NOMO-1 (cell line): ENCODE measurements around the gene PPIF.

Experiments used
- DNase-seq, 2 experiments: peaks; one replicate each; lab custom pipeline; 2025; ENCODE audit not compliant: unreplicated experiment in 2 of 2; lab: John Stamatoyannopoulos, UW

The PPIF gene

DNA sequence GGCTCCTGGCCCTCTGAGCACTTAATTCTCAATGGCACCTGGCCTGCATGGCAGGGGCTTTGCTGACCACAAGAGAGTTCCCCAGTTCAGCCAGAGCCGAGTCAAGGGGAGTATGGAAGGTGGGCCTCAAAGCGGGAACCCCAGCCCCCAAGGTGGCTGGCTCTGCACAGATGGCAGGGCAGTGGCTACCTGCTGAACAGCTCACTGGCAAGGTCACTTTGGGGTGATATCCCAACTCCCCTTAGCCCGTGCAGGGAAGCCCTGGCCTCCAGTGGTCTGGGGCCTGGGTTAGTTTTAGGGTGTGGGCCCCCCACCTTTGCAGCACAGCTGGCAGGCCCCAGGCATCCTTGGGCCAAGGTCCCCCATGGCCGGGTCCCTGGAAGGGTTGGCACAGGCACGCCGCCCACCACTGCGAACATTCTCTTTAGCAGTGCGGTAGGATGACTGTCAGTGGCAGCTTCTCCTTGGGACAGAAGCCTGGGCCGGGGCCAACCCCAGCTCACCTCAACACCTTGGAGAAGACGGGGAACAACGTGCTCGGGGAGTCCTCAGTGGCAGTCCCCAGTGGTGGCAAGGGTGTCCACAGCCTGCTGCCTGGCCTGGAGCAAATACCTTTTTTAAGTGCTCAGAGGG lies 36.8 kb downstream of the PPIF start:
- no peak for DNase-seq

DNA sequence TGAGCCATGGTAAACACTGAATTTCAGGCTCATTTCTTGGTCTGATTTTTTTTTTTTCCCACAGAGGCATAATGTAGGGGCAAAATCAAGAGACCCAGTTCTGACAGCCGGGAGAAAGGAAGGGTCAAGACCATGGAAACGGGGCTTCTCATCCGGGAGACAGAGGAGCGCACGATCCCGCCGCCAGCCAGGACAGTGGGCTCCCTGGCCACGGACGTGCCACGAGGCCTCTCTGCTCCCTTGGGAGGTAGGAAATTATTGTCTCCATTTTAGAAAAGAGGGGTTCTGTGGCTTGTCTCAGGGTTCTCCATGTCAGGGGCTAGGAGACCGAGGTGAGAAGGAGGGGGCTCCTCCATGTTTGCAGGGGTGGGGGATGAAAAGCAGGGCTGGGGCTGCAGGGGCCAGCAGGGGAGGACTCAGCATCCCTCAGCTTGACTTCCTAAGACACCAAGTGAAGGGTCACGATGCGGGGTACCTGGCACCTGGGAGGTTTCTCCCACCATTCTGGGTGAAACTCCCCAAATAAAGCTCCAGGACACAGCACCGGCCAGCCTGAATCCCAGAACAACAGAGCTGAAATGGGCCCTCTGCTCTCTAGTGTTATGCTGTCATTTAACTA lies 37.6 kb downstream of the PPIF start:
- no peak for DNase-seq

DNA sequence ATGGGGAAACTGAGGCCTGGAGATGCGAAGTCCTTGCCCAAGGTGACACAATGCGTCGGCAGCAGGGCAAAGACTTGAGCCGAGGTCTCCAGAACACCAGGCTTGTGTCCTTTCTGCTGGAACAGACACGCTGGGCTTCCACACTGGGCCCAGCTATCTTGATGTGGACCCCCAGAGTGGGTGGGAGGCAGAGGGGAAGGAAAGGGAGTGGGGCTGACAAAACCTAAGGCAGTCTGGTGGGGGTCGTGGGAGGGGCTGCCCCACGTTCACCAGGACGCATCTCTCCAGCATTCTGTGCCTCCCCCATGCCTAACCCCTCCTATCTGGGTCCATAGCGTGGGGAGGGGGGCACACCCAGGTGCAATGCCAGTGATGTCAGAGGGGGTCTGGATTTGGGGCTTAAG lies 38.1 kb downstream of the PPIF start:
- DNase-seq = no peak

DNA sequence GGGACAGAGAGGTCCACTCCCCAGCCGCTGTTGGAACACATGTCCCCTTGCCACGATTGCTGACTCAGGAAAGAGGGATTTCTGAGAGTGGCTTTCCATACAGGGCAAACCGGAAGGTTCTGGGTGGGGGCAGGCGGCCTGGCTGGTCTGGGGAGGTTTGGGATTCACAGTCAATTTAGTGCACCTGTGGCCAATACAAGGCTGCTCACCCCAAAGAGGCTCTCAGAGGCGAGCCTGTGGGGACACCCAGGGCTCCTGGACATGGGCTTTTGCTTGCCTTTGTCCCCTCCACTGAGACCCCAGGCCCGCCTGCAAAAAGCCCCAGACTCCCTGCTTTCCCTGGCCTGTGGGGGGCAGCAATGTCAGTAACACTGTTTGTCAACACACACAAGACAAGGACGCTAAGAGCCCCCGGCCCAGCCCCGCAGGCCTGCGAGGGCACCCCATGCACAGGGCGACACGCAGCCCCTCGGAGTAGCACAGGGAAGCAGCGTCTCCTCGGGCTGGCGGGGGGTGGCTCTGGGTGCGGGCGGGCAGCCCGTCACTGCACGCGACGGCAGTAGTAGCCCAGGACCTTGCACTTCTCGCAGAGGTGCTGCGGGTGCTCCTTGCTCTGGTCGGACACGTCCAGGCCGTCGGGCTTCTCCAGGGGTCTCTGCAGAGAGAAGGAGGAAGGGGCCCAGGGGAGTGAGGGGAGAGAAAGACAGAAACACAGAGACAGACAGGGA lies 38.7 kb downstream of the PPIF start:
- DNase-seq = no peak

DNA sequence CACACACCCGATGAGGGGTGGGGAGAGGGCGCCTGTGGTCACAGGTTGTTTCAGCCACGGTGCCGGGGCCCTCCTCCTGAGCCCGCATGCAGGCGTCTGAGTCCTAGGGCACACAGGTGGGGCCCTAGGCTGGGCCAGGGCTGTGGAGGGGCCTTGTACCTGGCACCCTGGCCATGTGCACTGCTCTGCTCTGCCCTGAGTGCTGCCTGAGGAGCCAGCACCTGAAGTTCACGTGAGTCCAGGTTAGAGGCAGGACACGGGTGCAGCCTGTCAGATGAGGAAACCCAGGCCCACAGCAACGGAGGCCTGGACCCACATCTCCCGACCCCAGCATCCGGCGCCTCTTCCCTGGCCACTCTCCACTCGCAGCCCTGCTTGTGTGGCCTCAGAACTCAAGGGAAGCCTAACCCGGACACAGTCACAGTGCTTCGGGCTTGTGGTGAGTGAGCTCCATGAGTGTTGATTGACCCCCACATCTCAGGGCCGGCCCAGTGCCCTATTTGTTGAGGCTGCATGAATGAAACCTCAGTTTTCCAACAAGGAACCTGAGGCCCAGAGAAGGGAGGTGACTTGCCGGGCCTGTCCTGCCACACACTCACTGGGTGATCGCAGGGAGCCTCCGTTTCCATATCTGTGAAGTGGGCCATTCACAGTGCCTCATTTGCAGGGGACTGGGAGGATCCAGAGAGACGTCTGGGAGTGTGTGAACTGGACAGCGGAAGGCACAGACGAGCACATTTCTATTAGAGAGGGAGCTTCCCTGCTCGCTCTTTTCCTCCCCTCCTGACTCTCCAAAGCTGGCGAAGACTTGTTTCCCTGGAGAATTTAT lies 39.6 kb downstream of the PPIF start:
- DNase-seq = no peak

DNA sequence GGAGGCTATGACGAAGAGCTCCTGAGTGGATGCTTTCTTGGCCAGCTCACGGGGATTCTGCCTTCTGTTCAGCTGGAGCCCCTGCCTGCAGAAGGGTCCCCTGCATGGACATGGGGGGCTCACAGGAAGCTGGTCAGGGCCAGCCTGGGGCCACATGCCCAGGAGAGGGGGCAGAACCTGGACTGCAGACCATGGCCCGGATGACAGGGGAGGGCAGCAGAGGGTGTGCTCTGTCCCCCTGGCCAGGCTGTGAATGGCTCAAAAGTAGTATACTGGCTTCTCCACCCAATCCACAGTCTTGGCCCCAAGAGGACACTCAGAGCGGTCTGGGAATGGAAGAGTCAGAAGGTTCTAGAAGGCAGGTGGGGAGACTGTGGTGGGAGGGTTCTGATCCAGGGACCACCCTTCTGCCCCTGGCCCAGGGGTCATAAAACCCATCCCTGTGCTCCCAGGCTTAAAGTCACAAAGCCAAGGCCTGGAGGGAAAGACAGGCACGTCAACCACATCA lies 40.3 kb downstream of the PPIF start:
- DNase-seq = no peak

DNA sequence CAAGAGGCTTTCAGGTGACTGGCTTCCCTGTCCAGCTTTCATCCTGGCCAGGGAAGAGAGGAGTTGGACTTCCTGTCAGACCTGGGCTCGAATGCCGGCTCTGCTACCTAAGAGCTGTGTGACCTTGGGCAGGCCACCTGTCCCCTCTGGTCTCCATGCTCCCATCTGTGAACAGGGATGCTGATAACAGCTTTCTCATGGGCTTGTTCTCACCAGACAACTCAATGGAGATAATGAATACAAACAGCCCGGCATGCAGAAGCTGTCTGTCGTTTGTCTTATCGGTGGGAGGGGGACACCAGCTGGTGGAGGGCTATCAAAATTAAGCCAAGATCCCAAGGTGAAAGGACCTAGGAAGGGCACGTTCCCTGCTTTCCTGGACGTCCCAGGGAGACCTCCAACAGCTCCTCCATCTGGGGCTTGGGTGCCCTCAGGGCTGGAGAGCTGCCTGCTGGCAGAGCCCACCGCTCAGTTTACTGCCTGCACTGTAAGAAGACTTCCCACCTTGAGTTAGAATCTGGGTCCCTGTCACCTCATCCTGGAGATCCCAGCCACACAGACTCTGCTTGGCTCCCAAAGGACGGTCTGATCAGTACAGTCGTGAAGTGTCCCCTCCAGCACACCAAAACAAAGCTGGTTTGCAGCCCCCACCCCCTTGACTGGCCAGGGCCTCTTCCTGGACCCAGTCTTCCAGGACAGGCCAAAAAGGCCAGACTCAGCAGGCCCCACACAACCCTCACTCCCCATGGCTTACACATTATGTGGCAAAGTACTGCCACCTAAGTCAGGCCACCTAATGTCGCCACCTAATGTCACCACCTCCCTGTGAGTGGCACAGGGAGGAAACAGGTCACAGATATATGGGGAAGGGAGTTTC lies 40.9 kb downstream of the PPIF start:
- DNase-seq = no peak

DNA sequence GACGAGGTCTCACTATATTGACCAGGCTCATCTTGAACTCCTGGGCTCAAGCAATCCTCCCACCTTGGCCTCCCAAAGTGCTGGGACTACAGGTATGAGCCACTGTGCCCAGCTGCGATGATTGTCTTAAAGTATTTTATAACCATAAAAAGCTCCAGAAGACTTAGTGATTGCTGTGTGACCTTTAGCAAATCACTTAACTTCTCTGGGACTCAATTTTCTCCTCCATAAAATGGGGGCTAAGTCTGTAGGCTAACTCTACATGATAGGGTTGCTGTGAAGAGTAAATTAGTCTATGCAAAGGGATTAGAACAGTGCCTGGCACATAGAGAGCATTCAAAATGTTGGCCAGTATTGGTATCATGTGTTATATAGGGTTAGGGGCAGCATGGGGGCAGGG lies 42.8 kb downstream of the PPIF start:
- no peak for DNase-seq

DNA sequence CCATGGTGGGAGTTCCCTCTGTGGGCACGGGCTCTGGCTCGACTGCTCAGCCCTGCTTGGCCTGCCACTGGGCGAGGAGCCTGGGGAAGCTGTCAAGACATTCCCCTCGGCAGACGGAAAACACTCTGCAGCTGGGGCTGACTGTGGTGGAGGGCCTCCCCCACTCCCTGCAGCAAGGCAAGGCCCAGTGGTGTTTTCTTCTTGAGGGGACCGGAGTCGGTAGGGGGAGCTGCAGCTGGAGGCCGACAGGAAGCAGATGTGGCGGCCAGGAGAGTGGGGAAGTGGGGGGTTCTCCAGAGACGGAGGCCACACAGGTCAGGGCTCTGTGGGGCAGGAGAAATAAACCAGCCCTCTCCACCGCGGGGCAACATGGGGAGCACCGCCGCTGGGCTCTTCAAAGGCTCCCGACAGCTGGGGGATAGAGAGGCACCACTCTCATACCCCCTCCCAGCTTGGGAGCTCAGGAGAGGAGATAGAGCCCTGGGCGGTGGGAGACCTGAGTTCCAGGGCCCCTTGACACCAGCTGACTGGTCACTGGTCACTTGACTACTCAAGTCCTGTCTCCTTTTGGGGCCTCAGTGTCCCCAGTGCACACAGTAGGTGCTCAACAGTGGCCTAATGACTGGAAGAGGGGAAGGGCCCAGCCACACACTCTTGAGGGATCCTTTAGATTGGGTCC lies 43.4 kb downstream of the PPIF start:
- DNase-seq = no peak

DNA sequence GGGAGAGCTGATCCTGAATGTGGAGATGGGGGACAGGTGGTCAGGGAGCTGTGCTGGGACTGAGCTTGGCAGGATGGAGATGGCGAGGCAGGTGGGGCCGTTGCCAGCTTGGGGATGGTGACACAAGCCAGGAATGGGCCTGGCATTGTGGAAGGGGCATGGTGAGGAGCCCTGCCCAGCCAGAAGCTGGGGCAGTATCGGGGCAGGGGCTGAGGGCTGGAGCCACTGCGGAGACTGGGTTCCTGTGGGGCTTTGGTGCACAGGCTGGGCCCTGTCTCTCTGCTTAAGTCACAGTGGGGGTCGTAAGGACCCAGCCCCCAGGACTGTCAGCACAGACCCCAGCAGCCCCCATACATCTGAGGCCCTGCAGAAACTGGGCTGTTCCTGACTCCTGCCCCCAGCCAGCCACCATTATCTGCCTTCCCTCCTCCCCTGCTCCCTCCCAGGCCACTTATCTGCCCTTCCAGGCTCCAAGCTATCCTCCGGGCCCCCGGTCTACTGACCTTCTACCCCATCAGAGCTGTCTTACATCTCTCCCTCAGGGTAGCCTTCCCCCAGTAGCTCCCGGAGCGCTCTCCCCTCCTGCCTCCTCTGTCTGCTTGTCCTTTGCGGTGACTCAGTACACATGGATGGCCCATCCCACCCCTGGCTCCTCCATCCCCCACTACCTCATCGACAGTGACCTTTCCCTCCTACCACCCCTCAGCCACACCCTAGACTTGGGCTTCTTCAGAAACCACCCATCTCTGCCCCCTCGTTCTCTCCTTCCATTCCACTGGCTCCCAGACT lies 44.2 kb downstream of the PPIF start:
- DNase-seq = no peak

DNA sequence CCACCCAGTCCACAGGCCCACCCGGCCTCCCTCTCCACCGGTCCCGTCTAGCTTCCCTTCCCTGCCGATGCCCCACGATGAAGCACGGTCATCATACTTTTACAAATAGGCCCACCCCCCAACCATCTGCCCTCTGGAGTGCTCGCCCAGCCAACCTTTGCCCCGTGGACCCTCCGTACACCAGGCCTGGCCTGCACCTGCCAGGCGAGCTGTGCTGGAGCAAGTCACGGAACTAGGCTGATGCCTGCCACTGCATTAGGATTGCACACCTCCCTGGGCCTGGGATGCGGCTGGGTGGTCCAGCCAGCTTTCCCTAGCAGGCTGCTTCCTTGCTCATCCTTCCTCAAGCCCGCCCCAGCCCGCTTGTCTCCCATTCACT lies 44.7 kb downstream of the PPIF start:
- no peak for DNase-seq

DNA sequence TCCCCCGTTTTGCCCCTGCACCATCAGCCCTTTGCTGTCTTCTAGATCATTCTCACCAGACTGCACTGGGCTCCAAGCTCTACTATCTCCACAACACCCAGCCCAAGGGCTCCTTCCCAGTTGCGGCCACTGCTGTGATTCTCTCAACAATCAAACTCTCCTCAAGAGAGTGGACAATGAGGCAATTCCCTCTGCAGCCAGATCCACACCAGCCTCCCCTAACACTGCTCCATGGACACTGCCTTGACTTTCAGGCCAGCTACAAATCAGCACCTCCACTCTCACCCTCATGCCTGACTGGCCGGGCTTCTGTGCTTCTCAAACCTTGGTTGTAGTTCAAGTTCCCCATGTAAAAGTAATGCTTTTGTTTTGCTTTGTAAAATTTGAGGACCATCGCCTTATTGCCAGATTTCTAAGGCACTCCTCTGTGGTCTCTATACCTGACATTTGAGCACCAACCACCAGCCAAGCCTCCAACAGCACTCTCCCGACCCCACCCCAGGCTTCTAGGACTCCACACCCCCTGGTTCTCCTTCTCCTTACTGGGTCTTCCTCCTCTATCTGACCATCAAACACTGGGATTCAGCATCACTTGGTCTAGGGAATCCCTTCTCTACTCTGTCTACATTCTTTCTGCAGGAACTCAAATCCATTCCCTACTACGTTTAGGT lies 45.4 kb downstream of the PPIF start:
- no peak for DNase-seq

DNA sequence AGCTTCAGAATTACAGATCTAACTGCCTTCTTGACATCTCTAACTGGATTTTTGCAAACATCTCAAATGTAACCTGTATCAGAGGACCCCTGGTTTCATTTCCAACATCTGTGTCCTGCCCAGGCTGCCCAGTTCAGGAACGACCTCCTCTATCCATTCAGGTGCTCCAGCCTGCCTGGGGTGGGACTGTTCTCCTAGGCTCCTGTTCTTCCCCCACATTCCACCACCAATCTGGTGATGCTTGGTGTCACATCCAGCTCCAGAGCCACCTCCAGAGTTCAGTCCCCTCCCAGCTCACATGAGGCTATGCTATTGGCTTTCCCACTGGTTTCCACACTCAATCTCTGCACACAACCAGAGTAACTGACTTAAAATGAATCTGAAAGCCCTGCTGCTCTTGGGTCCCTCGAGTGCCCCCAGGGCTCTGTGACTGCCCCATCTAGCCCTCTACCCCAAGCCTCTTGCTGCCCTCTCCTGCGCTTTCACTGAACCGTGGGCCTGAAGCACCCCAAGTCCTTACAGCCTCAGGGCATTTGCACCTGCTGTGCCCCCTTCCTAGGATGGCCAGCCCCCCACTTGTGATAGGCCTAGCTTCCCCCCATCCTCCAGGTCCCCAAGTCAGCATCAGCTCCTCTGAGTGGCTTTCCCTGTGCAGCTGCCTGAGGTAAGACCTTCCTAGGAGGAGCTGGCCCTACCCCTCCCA lies 46.1 kb downstream of the PPIF start:
- DNase-seq = no peak

DNA sequence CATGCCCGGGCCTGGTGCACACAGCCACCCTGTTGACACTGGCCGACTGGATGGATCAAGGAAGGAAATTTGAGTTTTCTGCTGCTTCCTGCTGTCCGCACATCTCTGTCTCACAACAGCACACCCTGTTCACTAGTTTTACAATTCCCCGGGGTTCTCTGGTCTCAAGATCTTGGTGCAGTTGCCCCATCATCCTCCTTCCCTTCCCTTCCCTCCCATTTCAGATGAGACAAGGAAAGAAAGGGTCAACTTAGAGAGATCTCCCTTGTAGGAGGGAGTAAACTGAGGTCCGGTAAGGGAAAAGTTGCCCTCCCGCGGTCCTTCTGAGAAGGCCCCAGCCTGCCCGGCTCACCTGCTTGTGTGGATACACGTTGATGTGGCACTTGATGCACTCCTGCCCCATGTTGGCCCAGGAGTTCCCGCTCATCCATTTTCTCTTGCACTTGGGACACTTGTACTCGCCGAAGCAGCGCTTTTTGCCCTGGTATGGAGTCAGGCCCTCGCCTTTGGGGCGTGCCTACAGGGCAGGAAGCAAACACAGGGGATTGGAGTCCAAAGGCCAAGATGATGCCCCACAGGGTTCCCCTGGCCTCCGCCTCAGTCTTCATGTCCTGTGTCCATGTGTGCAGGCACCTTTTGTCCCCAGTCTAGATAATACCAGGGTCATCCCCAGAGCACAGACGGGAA lies 46.8 kb downstream of the PPIF start:
- no peak for DNase-seq

DNA sequence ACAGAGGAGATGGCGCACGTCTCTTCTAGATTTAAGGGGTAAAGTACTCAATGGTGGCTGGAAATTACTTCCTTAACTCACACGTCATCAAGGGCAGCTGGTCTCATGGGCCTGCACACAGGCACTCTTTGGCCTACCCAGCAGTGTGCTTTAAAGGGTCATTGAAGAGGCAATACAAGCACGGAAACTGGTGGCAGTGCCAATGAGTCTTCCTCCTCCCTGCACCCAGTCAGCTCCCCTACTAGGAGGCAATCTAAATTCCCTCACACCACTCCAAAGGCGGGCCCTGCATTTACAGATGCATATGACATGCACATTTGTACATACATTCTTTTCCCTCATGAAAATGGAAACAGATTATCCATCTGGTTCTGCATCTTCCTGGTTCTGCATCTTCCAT lies 47.4 kb downstream of the PPIF start:
- no peak for DNase-seq

DNA sequence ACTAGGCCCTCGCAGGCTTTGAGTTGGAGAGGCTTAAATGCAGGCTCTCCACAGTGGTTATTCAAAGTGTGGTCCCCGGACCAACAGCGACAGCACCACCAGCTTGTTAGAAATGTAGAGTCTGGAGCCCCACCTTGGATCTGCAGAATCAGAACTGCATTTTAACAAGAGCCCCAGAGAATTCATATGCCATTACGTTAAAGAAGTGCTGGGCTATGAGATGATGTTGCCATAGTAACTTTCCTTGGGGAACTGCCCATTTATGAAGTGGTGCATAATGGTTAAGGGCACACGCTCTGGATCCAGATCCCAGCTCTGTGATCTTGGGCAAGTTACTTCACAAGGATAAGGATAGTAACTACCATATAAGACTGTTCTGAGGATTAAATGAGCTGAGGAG lies 49.3 kb downstream of the PPIF start:
- no peak for DNase-seq

DNA sequence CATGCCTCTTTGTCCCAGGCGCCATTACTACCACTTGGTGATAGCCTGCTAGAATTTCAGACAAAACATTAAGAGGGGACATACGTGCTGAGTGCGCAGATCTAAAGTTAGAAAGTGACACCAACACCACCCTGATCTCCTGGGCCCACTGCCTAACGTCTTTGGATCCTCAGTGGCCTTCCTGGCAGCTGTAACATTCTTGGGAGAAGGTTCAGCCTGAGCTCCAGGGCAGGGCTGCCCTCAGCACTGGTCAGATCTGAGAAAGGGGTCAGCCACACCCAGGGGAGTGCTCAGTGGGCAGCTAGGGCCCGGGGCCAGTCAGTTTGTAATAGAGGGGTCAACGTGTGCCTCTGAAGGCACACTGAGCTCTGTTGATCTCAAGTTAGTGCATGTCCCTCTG lies 49.8 kb downstream of the PPIF start:
- DNase-seq = no peak
